Stimulated activated CD8-positive, alpha-beta memory T cell treated with anti-CD3 and anti-CD28 coated beads, Interleukin-4, amount 100 ng/mL, for 48 hours (primary cell): ENCODE results near the gene SMIM27.
"Not testable (repeated sequence)": the region's sequence is repeated elsewhere in the genome, so short reads cannot be mapped to it uniquely, and the experiment has no call there.

Experiments
- DNase-seq: peaks from one replicate; pipeline ENCODE4 v3.0.0-alpha.2; 2020

The SMIM27 gene

DNA sequence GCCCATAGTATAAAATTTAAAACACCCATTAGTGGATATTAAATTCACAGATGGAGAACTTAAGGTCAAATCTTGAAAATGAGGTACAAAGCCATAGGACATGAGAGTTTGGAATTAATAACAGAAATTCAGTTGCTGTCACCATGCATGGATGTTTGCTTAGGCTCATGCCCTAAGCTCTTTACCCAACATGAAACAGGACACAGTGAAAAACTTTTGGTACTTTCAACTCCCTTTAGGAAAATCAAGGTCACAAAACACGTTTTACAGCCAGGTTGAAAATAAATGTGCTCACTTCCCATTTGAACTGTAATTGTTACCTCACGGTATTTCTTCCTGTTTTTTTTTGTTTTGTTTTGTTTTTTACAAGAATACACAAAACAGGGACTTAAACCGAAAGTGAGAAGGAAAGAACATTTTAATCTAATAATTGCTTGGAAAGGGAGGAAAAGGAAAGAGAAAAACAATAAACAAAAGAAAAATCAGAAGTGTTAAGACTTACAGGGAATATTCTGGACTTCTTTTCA lies 6.3 kb downstream of the SMIM27 start:
- no peak for DNase-seq

- no peak for DNase-seq
These were observed 13.8 kb downstream of the SMIM27 start for GRCh38 chr9:32565967-32566366.

DNA sequence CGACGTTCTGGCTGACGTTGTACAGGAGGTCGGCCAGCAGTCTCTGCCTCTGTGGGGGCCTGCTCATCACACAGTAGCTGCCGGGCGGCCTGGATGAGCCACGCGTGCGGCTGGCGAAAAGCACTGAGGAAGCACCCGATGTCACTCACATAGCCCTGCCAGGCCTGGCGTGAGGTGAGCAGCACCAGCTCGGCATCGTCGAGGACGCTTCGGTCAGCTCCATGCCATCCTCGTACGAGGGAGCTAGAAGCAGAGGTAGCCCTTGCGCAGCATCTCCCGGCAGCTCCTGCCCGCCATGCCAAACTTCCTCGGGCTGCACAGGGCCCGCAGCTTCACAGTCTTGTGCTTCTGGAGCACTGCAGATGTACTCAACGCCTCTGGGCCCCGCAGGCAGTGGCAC lies 14.6 kb downstream of the SMIM27 start:
- no peak for DNase-seq

- no peak for DNase-seq
These were observed 18.1 kb downstream of the SMIM27 start for GRCh38 chr9:32570262-32570661.

DNA sequence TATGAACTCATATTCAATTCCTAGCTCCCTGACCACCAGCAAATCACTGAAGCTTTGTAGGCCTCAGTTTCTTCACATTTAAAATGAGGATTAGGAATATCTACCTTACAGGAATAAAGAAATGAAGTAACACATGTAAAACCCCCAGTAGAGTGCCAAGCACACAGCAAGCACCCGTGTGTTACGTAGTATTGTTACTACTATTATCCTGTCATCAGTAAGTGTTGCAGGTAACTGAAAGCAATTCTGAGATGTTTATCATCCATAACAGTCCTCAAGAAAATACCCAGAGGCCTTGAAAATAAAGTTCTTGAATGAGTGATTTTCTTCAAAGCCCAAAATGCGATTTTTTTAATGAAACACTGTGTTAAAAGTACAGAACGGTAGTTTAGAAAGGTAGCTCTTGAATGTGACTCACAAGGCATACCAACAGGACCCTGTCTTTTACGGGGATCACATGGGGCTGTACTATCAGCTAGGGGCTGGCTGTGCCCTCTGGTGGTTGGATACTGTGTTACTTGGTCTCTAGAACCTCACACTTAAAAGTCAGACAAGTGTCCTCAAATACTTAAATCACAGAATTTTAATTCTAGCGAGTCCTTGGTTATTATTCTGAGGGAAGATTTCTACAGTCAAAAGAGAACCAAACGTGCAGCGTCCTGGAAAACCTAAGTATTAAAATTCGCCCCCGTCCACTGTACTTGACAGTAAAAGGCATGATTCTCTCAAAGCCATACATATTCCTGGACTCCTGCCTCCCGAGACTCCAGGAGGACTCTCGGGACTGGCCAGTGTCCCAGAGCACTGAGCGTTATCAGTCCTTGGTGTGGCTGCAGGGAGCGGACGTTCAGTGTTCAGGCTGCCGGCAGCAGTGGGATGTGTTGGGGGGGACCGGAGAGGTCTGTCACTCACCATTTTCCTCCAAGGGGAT lies 20.1 kb downstream of the SMIM27 start:
- peak; percentile 74 for DNase-seq

DNA sequence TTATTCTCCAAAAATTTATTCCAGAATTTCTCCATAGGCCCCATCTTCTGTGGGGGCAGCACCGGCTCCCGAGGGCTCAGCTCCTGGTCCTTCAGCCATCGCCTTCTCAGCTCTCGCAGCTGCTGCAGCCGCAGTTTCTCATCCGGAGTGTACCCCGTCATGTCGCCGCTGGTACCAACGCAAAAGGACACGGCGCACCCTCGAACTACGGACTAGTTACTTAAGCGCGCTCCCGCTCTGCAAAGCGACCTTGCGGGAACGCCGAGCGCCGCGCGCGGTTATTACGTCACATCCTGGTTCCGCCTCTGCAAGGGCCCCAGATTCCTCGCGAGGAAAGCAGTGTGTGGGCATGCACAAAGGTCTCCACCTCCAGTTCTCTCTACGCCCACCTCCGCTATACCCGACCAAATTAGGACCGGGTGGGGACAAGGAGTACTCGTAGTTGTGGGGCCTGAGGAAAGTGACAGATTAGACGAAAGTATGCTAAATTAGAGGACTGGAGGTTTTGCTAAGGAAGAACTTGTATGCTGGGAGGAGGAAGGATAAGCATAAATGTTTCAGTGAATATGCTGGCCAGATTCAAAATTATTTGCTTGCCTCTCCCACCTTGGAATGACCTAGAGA lies 20.9 kb downstream of the SMIM27 start, which contains the start of gene NDUFB6:
NDUFB6 (minus strand) TSS at position 260 of the 624 bp plus-strand sequence; CDS start at position 161, 99 bp downstream.
- DNase-seq: peak; percentile 98

- DNase-seq: no peak
These were observed 21.7 kb downstream of the SMIM27 start for GRCh38 chr9:32573821-32574220.

DNA sequence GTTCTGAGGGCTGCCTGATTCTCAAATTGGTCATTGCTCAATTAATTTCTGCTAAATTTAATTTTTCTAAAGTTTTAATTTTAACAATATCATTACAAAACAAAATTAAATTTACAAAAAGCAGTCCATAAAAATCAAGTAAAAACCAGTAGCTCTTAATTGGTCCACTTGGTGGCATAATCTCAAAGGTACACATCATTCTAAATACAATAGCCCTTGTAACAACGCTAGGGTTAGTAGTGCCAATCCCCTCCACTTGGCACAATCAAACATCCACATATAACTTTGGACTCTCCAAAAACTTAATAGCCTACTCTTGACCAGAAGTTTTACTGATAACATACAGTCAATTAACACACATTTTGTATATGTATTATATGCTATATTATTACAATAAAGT lies 22.7 kb downstream of the SMIM27 start:
- DNase-seq: no peak

- DNase-seq: no peak
These were observed 25.2 kb downstream of the SMIM27 start for GRCh38 chr9:32577316-32577715.

GRCh38 chr9:32578976-32579375 lies 26.8 kb downstream of the SMIM27 start:
- DNase-seq: no peak

DNA sequence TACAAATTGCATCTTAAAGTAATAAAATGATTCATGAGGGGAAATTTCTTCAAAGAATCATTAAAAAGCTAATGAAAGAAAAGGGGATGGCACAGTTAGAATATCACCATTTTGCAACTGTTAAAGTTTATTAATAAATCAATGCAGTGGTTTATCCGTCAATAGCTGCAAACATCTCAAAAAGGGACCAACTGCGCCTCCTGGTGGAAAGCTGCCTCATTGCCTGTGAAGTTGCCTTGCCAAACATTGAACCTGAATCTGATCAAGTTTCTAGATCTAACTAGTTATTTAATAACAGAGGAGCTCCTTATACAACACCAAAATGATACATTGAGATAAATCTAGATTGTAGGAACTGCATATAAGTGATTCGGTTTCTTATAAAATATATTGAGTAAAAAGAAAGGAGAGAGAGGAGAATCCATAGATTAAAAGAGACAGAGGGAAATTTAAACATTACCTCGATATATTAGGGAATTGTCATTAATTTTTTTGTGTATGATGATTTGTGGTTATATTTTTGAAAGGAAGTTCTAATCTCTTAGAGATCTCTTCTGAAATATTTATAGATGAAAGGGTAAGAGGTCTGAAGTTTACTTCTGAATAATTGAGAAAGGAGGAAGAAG lies 27.7 kb downstream of the SMIM27 start:
- peak; percentile 88 for DNase-seq

DNA sequence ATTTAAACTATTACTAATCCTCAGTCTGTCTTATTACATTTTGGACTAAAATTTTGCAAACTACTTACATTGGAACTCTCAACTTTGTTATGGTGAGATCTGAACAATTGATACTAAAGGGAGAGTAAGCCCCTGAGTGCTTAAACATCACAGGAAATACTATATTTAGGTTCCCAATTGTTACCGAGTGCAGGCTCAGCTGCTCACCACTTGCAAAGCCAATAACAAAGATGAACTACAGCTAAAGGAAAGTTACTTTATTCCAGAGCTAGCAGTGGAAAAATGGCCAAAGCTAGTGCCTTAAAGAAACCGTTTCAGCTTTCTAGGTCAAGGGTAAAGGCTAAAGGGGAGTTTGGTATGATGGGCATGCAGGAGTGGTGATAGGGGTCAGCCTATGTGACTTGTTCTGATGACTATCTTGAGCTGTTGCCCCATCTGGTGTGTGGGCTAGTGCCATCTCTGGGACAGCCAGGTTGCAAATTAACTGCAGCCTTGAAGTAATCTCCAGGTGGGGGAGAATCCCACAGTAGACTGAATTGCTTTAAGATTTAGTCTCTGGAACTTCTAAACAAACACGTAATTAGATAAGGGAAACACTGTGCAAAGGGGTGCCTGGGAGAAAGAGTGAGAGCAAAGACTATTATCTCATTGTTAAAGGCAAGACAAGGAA lies 28.6 kb downstream of the SMIM27 start:
- no peak for DNase-seq

- no peak for DNase-seq
These were observed 29.5 kb downstream of the SMIM27 start for GRCh38 chr9:32581512-32582143.

DNA sequence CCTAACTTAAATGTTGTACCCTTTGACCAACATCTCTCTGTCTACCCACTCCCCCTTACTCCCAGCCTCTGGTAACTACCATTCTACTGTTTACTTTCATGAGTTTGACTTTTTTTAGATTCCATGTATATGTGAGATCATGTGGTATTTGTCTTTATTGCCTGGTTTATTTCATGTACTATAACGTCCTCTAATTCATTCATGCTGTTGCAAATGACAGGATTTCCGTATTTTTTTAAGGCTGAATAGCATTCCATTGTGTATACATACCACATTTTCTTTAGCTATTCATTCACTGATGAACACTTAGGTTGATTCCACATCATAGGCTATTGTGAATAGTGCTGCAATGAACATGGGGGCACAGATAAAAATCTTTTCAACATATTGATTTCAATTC lies 32.7 kb downstream of the SMIM27 start:
- DNase-seq: no peak

GRCh38 chr9:32587901-32588300 lies 35.8 kb downstream of the SMIM27 start:
- no peak for DNase-seq

- no peak for DNase-seq
These were observed 37.1 kb downstream of the SMIM27 start for GRCh38 chr9:32589083-32589723.

DNA sequence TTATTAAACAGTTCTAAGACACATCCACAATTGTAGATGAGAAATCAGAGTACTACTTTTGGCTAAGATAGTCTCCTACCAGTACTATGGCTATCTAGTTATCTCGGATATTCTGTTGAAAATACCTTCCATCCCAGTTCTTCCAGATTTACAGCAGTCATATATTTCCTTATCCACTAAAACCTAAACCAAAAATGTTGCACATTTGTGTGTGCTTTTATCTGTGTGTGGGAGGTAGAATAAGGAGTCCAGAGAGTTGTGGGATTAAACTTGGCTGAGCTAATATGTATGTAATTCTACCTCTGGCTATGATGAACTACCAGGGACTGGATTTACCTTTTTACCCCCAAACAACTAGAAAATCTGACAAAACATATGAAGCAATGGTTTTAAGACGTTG lies 38.3 kb downstream of the SMIM27 start:
- DNase-seq: no peak

GRCh38 chr9:32590898-32591297 lies 38.8 kb downstream of the SMIM27 start:
- DNase-seq: no peak

- no peak for DNase-seq
These were observed 44.2 kb downstream of the SMIM27 start for GRCh38 chr9:32596096-32596865.

DNA sequence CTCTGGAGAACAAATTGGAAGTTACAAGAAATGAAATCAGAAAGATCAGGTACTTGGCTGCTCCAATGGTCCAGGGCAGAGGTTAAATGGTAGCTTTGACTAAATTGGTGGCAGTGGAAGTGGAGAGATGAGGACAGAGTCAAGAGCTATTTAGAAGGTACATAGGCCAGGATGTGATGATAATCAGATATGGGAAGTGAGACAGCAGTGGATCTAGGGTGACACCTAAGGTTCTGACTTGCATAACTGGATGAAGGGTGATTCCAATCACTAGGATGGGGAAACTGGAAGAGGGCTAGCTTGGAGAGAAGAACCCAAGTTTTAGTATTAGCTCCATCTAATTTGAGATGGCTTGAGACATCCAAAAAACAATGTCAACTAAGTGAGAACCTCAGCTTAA lies 44.8 kb downstream of the SMIM27 start:
- no peak for DNase-seq

DNA sequence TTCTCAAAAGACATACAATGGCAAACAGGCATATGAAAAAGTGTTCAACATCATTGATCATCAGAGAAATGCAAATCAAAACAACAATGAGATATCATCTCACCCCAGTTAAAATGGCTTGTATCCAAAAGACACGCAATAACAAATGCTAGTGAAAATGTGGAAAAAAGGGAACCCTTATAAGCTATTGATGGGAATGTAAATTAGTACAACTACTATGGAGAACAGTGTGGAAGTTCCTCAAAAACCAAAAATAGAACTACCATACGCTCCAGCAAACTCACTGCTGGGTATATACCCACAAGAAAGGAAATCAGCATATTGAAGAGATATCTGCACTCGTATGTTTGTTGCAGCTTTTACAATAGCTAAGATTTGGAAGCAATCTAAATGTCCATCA lies 46.9 kb downstream of the SMIM27 start:
- DNase-seq: not testable (repeated sequence)
